CD14-positive monocyte (primary cell): Measurements from ENCODE around the gene SLC6A16. TPM values are rescaled to one million over a fixed set of nuclear protein-coding genes. Genes with fewer than 3 reads are reported as not detected.

ENCODE experiments used
- DNase-seq, 3 donors: peaks; one replicate each; pipeline ENCODE4 v3.0.0-alpha.2; 2011 to 2022
- H2AFZ ChIP-seq: 2 replicates; pipeline ENCODE4 v1.6.0; 2012; ENCODE audit warnings: mild to moderate bottlenecking, low read depth, low read length, inconsistent platforms; ENCODE audit not compliant: insufficient read depth, poor library complexity, severe bottlenecking
- H3K27ac ChIP-seq, 2 donors: 1 replicate in 1 of 2; 2 replicates in 1 of 2; pipeline ENCODE4 v1.5.1; 2012 to 2013; ENCODE audit warnings: low read length in 2 of 2, control low read depth in 1 of 2, inconsistent platforms in 1 of 2, low read depth in 1 of 2, mild to moderate bottlenecking in 1 of 2
- H3K27me3 ChIP-seq, 2 donors: one replicate each; pipeline versions ENCODE4 v1.6.0 to v1.6.1; 2011 to 2013; ENCODE audit warnings: low read length in 2 of 2; ENCODE audit not compliant: control insufficient read depth in 2 of 2, insufficient read depth in 2 of 2
- H3K36me3 ChIP-seq, 2 donors: replicated peaks in 1 of 2; 1 replicate in 1 of 2; 2 replicates in 1 of 2; pipeline versions ENCODE4 v1.5.1 to v1.6.1; 2012 to 2013; ENCODE audit warnings: low read length in 2 of 2, control low read depth in 1 of 2, inconsistent platforms in 1 of 2, mild to moderate bottlenecking in 1 of 2; ENCODE audit not compliant: insufficient read depth in 2 of 2, control insufficient read depth in 1 of 2
- H3K4me1 ChIP-seq, 2 donors: 1 replicate in 1 of 2; 2 replicates in 1 of 2; pipeline versions ENCODE4 v1.5.1 to v1.6.1; 2012 to 2013; ENCODE audit warnings: low read length in 2 of 2, control low read depth in 1 of 2, inconsistent platforms in 1 of 2, mild to moderate bottlenecking in 1 of 2, moderate library complexity in 1 of 2; ENCODE audit not compliant: insufficient read depth in 2 of 2, control insufficient read depth in 1 of 2
- H3K4me2 ChIP-seq: replicated peaks from 2 replicates; pipeline ENCODE3; 2012; ENCODE audit warnings: low read length, moderate library complexity, mild to moderate bottlenecking; ENCODE audit not compliant: poor library complexity, severe bottlenecking; ENCODE audit errors: extremely low read depth
- H3K4me3 ChIP-seq, 3 experiments: fragments of 200-600 bp in 1 of 3; sonication (generic) in 1 of 3; replicated peaks in 1 of 3; 1 replicate in 2 of 3; 2 replicates in 1 of 3; pipeline ENCODE4 v1.5.1; 2011 to 2013; ENCODE audit warnings: low read length in 3 of 3, mild to moderate bottlenecking in 3 of 3, control low read depth in 2 of 3, low read depth in 2 of 3, inconsistent platforms in 1 of 3, moderate library complexity in 1 of 3
- H3K79me2 ChIP-seq: 2 replicates; pipeline ENCODE4 v1.6.0; 2012; ENCODE audit warnings: mild to moderate bottlenecking, control low read depth, inconsistent platforms, low read length, moderate library complexity; ENCODE audit not compliant: insufficient read depth
- H3K9ac ChIP-seq: 2 replicates; pipeline ENCODE4 v1.6.0; 2017; ENCODE audit warnings: low read length, mild to moderate bottlenecking; ENCODE audit not compliant: insufficient read depth, poor library complexity, severe bottlenecking
- H3K9me3 ChIP-seq, 2 donors: replicated peaks in 1 of 2; 1 replicate in 1 of 2; 2 replicates in 1 of 2; pipeline versions ENCODE4 v1.5.1 to v1.6.1; 2012 to 2013; ENCODE audit warnings: low read length in 2 of 2, control low read depth in 1 of 2; ENCODE audit not compliant: control insufficient read depth in 1 of 2, insufficient read depth in 1 of 2
- H4K20me1 ChIP-seq: 2 replicates; pipeline ENCODE4 v1.6.0; 2012; ENCODE audit warnings: mild to moderate bottlenecking, low read length, control low read depth, moderate library complexity; ENCODE audit not compliant: insufficient read depth
- H3K27ac Mint-ChIP-seq, 7 donors: one replicate each; pipeline ENCODE4 v1.8.0; 2020; ENCODE audit warnings: mild to moderate bottlenecking in 7 of 7, mixed read lengths in 7 of 7, moderate library complexity in 6 of 7, inconsistent platforms in 2 of 7
- H3K27me3 Mint-ChIP-seq, 3 donors: one replicate each; pipeline ENCODE4 v1.8.0; 2021 to 2022; ENCODE audit warnings: low read depth in 3 of 3, mild to moderate bottlenecking in 3 of 3, mixed read lengths in 3 of 3, moderate library complexity in 3 of 3, inconsistent platforms in 1 of 3
- H3K36me3 Mint-ChIP-seq, 2 donors: one replicate each; pipeline ENCODE4 v1.8.0; 2020; ENCODE audit warnings: mixed read lengths in 2 of 2, inconsistent platforms in 1 of 2, mild to moderate bottlenecking in 1 of 2
- H3K4me1 Mint-ChIP-seq: one replicate; pipeline ENCODE4 v1.8.0; 2020; ENCODE audit warnings: mild to moderate bottlenecking, mixed read lengths
- H3K4me3 Mint-ChIP-seq, 2 donors: one replicate each; pipeline ENCODE4 v1.8.0; 2020; ENCODE audit warnings: mild to moderate bottlenecking in 2 of 2, mixed read lengths in 2 of 2, moderate library complexity in 1 of 2
- H3K9me3 Mint-ChIP-seq, 7 donors: one replicate each; pipeline ENCODE4 v1.8.0; 2020 to 2022; ENCODE audit warnings: mixed read lengths in 7 of 7, mild to moderate bottlenecking in 6 of 7, moderate library complexity in 6 of 7, inconsistent platforms in 2 of 7
- WGBS: methylation state at CpG from one replicate; pipeline ENCODE4 v1.1.5; 2013; ENCODE audit warnings: missing lambda C conversion rate; ENCODE audit not compliant: insufficient coverage; 5-methylcytosine and 5-hydroxymethylcytosine counted together
- intact Hi-C, 2 donors: fragments of 100-400 bp; cut with micrococcal nuclease; formaldehyde crosslinking; loops; one replicate each; pipeline versions ENCODE4 v1.15.0 to v1.15.1; 2023
- polyA plus RNA-seq, 3 donors: library from polyadenylated mRNA; depleted of rRNA in 1 of 3; unstranded in 2 of 3; stranded (reverse) in 1 of 3; fragments of 300-500 nt in 2 of 3; fragments of >200 nt in 1 of 3; fragmentation: Illumina TruSeq in 2 of 3; gene quantifications; 1 replicate in 2 of 3; 2 replicates in 1 of 3; pipeline ENCODE4 v1.2.3, GENCODE V29; 2012 to 2021
- TF ChIP-seq, protein P1 (sequence below): fragments of 200-600 bp; IDR thresholded peaks from one replicate; pipeline ENCODE4 v1.8.0; 2022; ENCODE audit warnings: antibody characterized with exemption, mild to moderate bottlenecking

Gene SLC6A16
- polyA plus RNA-seq, 3 donors, result 0.21 to 1.5 (median 0.55) TPM

DNA sequence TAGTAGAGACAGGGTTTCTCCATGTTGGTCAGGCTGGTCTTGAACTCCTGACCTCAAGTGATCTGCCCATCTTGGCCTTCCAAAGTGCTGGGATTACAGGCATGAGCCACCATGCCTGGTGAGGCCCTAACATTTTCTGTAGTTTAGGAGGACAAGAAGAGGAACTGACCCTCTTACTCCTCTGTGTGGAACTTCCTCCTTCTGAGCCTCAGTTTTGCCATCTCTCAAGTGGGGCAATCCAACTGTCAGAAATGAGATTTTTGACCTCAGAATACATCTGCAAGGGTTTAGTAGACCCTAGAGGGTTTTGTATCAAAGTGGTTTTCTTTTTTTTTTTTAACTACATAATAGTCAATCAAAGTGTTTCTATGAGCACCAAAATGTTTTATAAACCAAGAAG lies 41.1 kb upstream of the SLC6A16 start:
- Mint-ChIP-seq H3K4me3 (peak overlapping the region in 1 of 2 donors; percentile 26), H3K36me3 (peaks cover 0 to 3% of the 10 kb centered on the region in 2 donors), H3K4me1 (peaks cover 6% of the 10 kb centered on the region), H3K9me3 (peaks cover 11 to 39% (median 29%) of the 10 kb centered on the region in 7 donors), H3K27ac (no peak overlapping the region), H3K27me3 (peaks cover 10 to 19% (median 10%) of the 10 kb centered on the region in 3 donors)
- Histone ChIP-seq H3K79me2 (no peaks in the 10 kb centered on the region), H3K27me3 (peaks cover 13 to 44% of the 10 kb centered on the region in 2 donors), H3K27ac (no peak overlapping the region), H3K4me2 (no peak overlapping the region), H3K9ac (no peak overlapping the region), H3K4me3 (no peak overlapping the region), H3K4me1 (peaks cover 12 to 27% of the 10 kb centered on the region in 2 donors), H3K36me3 (no peaks in the 10 kb centered on the region), H2AFZ (no peak overlapping the region), H4K20me1 (no peaks in the 10 kb centered on the region), H3K9me3 (peaks cover 21 to 33% of the 10 kb centered on the region in 2 donors)
- intact Hi-C loops, result no loop called here
- no peak for DNase-seq
- TF ChIP-seq, protein P1, sequence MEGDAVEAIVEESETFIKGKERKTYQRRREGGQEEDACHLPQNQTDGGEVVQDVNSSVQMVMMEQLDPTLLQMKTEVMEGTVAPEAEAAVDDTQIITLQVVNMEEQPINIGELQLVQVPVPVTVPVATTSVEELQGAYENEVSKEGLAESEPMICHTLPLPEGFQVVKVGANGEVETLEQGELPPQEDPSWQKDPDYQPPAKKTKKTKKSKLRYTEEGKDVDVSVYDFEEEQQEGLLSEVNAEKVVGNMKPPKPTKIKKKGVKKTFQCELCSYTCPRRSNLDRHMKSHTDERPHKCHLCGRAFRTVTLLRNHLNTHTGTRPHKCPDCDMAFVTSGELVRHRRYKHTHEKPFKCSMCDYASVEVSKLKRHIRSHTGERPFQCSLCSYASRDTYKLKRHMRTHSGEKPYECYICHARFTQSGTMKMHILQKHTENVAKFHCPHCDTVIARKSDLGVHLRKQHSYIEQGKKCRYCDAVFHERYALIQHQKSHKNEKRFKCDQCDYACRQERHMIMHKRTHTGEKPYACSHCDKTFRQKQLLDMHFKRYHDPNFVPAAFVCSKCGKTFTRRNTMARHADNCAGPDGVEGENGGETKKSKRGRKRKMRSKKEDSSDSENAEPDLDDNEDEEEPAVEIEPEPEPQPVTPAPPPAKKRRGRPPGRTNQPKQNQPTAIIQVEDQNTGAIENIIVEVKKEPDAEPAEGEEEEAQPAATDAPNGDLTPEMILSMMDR, result no peak

DNA sequence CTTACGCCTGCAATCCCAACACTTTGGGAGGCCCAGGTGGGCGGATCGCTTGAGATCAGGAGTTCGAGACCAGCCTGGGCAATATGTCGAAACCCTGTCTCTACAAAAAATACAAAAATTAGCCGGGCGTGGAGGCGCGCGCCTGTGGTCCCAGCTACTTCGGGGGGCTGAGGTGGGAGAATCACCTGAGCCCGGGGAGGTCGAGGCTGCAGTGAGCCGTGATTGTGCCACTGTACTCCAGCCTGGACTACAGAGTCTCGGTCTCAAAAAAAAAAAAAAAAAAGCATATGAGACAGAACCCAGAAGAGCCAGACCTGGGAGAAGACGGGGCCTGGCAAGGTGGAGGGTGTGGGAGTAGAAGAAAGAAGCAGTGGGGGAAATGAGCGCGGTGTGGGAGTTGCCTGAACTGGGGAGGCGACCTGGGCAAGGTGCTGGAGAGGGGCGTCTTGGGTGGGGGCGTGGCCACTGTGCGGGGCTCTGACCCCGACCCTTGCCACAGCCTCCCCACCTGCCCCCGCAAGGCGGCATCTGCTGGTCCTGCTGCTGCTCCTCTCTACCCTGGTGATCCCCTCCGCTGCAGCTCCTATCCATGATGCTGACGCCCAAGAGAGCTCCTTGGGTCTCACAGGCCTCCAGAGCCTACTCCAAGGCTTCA lies 39.2 kb upstream of the SLC6A16 start:
- H3K4me2 ChIP-seq, result peak overlapping the region; percentile 61
- 73% methylated on average over 18 of the region's 27 CpGs for WGBS
- peak overlapping the region in 1 of 7 donors; percentile 35 for H3K27ac Mint-ChIP-seq
- no peaks in the 10 kb centered on the region for H3K36me3 Mint-ChIP-seq
- TF ChIP-seq, protein P1, result no peak
- peak overlapping the region in 1 of 3 experiments; percentile 57 for H3K4me3 ChIP-seq
- peaks cover 2 to 20% (median 15%) of the 10 kb centered on the region in 7 donors for H3K9me3 Mint-ChIP-seq
- H3K36me3 ChIP-seq, result no peaks in the 10 kb centered on the region
- H3K79me2 ChIP-seq, result no peaks in the 10 kb centered on the region
- no peak overlapping the region for H3K27ac ChIP-seq
- no peak for DNase-seq
- H2AFZ ChIP-seq, result peak overlapping the region; percentile 57
- no peak overlapping the region for H3K9ac ChIP-seq
- peaks cover 18 to 59% of the 10 kb centered on the region in 2 donors for H3K27me3 ChIP-seq
- H3K27me3 Mint-ChIP-seq, result peaks cover 10 to 18% (median 11%) of the 10 kb centered on the region in 3 donors
- H4K20me1 ChIP-seq, result no peaks in the 10 kb centered on the region
- intact Hi-C loops, result no loop called here
- peaks cover 12 to 27% of the 10 kb centered on the region in 2 donors for H3K4me1 ChIP-seq
- H3K4me3 Mint-ChIP-seq, result no peak overlapping the region
- H3K4me1 Mint-ChIP-seq, result peaks cover 6% of the 10 kb centered on the region
- H3K9me3 ChIP-seq, result peaks cover 14 to 18% of the 10 kb centered on the region in 2 donors
